GM19463 (cell line): ENCODE measurements around the gene TARS3.

Experiments used
- ATAC-seq: cut with Tn5 transposase; IDR thresholded peaks from one replicate; pipeline ENCODE4 v1.9.1; 2021; ENCODE audit warnings: mild to moderate bottlenecking, moderate library complexity; ENCODE audit not compliant: unreplicated experiment

The TARS3 gene

DNA sequence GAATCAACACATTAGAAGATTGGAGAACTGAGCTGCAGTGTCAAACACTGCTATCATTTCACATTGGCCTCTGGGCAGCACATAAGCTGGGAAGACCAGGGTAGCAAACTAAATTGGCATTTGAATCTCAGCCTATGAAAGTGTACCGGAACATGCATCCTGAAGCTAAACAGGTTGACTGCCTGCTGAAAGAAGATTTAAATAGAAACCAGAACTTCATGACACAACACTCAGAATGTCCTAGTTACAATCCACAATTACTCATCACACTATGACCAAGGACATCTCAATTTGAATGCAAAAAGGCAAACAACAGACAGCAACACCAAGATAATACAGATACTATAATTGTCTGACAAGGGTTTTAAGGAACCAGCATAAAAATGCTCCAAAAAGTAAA lies 98.3 kb downstream of the TARS3 start:
- no peak for ATAC-seq

DNA sequence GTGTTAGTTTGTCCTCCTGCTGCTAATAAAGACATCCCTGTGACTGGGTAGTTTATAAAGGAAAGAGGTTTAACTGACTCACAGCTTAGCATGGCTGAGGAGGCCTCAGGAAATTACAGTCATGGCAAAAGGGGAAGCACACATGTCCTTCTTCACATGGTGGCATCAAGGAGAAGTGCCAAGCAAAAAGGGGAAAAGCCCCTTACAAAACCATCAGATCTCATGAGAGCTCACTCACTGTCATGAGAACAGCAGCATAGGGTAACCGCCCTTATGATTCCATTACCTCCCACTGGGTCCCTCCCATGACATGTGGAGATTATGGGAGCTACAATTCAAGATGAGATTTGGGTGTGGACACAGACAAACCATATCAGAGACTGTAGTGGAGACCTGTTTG lies 99.1 kb downstream of the TARS3 start:
- no peak for ATAC-seq

DNA sequence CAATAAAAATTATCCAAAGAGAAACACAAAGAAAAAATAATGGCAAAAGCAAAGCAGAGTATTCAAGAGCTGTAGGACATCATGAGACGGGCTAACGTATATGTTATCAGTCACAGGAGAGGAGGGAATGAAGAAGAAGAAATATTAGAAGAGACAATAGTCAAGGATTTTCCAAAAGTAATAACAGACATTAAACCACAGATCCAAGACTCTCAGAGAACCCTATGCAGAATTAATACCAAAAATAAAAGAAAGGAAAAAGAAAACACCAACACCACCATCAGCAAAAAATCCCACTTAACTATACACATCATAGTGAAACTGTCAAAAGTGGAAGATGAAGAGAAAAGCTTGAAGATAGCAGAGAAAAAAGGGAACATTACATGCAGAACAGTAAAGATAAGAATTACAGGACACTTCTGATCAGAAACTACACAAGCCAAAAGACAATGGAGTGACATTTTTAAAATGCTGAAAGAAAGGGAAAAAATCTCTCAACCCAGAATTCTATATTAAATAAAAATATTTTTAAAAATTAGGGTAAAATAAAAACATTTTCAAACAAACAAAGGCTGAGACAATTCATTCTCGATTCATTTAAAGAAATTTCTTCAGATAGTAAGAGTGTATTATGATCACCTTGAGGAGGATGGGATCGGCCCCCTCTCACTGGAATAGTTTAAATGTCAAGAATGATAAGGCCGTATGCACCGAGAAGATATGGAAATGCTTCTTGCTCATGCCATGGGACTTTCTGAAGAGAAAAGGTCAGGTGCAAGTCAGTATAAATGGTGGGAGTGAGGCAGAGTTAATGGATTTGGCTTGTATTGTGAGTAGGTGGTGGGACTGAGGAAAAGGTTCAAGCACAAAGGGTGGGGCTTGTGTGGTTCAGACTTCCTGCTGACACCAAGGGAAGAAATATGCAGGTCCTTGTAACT lies 100.6 kb downstream of the TARS3 start:
- ATAC-seq = no peak

DNA sequence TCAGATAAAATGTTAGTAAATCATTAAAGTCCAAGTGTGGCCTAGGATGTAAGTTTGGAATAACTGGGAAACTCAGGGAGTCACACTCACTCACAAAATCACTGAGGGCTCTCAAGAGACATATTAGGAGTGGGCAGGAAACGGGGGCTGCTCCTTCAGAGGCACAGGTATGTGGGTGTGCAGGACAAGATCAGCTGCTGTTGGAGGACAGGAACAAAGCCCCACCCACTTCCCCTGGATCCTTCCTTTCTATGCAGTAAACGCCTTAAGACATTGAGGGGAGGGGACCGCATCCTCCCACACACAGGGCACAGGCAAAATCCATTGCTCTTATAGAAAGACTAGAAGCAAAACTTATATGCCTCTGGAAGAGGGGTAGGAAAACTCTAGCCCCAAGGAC lies 102.3 kb downstream of the TARS3 start:
- no peak for ATAC-seq

DNA sequence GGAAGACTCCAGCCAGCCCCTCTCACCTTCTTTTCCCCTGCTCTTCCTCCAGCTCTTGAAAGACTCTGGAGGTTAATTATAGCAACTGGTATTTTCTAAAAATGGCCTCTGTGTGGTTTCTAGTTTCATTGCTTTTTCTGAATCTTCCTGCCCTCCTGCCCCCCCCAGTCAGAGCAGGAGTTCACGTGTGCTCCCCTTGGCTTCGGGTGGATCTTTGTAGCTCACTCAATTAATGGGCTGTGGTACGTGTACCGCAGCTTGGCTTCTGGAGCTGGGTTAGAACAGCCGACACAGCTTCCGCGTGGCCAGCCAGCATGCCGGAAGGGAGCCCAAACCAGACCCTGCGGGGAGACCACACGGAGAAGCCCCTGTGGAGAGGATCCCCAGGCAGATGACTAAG lies 103.6 kb downstream of the TARS3 start:
- no peak for ATAC-seq

DNA sequence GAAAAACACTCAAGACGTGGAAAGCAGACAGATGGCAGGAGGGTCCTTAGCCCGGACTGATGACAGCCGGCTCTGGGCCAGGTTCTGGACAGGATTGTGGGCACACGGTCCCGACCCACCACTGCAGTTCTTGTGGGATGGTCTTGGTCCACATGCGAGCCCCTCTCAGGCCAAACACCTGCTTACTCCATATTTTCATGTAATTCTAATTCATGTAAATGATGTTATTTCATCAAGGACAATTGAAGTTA lies 104.7 kb downstream of the TARS3 start:
- no peak for ATAC-seq

DNA sequence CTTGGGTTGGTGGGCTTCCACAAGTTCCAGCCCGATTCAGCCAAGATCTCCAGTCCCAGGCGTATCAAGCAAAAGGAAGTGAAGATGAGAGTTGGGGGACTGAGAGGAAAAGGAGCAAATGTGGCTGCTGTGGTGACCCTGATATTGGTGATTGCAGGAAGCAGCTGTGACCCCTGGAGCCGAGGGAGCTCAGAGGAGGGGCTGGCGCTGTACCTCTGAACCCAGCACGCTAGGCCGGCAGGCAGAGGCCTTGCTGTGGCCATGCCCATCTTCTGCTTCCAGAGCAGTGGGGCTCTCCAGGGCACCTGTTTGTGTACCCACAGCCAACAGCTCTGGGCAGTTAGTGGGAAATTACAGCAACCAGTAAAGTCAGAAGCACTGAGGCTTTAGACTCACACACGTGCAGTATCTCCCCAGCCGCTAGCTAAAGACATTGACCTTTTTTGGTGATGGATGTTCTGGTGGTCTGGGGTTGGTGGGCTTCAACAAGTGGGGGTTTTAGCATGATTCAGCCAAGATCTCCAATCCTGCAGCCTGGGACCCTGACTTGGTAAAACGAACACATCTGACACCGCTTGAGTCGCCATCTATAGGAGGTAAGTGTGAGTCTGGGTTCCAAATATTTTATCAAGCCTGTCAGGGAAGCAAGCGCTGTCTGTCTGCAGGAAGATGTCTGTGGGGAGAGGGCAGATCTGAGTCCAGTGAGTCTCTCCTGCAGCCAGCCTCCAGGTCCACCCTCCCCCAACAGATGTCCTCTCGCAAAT lies 105.2 kb downstream of the TARS3 start:
- ATAC-seq = no peak

DNA sequence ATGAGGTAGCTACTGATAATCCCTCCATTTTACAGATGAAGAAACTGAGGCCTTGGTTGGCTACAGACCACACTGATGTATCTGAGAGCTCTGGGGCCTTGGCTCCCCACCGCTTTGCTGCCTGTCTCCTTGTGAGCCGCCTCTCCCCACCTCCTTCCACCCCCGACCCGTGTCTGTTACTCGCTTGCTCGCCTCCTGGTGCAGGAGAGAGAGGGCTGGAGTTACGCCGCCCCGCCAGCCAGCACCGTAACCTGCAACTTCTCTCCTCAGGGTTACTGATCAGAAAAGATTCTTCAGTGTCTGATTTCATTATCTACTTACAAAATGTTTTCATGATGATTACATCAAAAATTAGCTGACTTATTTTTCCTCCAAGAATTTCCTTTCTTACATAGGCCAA lies 106.2 kb downstream of the TARS3 start:
- no peak for ATAC-seq

DNA sequence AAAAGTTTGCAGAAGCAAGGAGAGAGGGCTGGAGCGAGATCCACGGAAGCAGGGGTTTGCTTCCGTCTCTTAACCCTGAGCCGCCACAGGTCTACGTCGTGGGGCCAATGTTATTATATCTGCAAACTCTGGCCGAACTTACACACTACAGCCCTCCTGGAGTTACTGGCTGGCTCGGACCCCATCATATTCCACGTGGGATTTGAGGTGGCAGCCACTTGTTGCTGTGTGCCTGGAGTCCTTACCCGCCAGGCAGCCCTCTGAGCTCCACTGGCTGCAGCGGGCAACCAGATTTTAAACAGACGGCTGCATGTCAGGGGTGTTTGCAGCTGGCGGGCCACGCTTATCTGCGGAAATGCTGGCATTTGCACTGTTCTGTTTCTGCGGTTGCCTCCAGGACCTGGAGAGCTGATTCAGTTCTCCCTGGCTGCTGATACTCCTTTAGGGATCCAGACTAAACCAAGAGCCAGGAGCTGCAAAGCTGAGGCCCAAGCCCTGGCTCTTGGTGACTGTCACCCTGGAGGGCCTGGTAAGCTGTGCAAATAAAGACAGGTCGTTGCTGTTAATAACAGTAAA lies 106.8 kb downstream of the TARS3 start:
- no peak for ATAC-seq

DNA sequence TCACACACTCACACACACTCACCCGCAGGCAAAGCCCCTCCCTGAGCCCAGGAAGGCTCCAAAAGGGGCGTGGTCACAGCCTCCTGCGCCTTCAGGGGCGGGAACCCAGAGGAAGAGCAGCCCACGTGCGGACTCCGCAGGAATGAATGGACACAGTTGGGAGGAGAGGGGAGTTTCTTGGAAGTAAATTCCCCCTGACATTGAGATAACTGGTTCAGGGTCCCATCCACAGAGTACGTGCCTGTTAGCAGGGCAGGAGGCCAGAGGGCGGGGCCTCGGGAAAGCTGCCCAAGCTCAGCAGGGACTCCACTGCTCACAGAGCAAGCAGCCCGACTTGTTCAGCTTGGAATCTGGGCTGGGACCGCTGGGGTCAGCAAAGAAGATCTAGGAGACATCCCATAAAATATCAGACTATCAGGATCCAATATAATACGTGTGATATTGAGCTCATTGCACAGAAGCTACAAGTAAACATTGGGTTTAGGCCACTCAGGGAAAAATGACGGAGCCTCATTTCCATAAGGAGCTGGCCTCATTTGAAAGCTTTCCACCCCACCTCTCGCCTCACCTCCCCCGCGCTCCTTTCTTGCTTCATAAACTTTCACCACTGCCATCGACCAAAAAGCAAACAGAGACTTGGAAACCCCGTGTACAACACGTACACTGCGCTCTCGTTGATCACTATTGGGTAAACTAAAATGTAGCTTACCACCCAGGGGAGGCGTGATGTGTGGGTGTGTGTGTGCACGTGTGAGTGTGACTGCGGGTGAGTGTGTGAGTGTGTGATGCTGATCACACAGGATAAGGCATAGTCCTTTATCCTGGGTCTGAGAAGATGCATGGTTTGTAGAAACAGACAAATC lies 108.1 kb downstream of the TARS3 start:
- ATAC-seq = no peak

DNA sequence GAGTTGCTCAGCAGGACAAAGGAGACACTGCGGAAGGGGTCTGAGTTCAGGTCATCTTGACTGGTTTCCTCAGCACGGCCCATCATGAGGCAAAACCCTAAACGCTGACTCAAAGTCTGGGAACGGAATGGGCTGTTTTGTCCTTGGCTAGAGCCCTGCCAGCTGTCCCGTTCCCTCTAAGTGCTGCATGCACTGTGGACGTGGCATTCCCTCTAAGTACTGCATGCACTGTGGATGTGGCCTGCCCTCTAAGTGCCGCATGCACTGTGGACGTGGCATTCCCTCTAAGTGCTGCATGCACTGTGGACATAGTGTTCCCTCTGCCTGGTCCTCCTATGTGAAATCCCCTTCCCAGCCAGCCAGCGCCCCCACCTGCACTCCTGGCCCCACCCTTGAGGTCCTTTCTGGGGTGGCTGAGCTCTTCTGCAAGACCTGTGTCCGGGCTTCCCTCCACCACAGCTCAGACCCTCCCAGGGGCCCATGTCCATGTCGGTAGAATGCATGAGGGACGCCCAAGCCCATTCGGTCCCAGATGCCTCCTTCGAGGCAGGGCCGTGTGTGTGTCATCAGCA lies 108.8 kb downstream of the TARS3 start:
- no peak for ATAC-seq

DNA sequence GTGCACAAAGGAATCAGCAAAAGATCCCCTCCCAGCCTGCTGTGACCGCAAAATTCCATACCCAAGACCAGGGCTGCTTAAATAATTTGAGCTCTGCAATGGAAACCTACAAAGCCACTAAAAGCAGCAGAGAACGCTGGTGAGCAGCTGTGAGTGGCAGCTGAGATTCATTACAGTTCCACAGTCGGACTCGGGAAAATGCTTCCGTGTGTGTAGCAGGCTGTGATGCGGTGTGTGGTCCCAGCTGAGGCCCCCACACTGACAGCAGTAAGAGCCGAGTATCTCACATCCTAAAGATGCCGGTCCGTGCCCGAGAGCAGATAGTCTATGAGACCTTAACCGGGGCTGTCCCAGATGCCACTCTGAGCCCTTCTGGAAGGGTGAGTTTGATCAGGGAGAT lies 109.5 kb downstream of the TARS3 start:
- ATAC-seq = no peak

DNA sequence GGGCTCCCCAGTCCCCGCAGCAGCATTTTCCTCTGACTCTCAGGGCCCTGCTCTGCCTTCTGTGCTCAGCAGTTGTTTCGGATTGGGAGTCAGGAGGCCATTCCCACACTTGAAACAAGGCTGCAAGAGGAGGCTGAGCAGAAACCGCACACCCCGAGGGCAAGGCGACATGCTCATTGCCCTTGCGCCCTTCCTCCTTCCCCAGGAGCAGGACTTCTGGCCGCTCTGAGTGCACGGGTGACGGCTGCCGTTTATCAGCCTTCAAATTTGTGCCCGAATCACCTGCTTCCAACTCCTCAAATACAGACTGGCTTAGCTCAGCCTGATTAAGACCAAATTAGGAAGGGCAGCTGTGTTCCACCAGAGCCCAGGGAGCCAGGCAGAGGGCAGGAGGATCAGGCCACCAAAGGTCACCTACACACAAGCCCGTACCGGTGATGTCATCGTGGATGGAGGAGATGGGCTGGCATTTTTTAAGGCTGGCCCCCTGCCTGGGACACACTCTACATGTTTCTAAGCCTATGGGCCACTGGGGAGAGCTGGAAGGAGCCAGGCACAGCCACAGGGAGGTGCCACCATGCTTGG lies 110.2 kb downstream of the TARS3 start:
- ATAC-seq = no peak

DNA sequence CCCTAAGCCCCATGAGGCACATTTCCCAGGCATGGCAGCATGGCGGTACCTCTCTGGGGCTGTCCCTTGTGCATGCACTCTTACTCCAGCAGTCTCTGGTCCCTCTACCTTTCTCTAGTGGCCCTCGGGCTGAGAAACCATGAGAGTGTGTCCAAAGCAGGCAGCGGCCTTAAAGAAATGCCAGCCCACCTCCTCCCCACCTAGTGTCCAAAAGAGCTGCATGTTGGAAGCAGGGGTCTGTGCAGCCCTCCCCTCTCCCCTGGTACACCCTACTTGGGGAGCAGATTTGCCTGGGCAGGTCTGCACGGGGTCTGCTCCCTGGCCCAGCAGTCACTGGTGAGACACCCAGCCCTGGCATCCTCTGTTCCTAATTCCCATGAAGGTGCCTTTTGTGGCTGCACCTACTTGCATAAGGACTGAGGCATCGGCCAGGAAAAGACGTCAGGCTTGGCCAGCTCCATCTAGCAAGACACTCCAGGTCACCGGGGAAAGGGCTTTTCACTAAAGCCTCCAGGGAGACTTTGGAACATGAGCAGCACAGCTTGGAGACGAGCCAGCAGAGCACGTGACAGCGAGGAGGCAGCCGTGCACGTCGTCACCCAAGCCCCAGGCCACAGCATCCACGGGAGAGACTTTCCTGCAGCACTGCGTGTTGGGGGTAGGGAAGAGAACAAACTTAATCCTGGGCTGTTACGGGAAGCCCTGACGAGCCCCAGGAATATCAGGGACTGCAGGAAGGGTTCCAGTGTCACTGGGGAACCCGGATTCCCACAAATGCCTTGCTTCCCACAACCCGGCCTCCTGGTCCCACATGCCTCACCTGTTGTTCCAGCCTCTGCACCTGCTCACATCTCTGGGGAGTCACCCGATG lies 110.9 kb downstream of the TARS3 start:
- ATAC-seq = no peak

DNA sequence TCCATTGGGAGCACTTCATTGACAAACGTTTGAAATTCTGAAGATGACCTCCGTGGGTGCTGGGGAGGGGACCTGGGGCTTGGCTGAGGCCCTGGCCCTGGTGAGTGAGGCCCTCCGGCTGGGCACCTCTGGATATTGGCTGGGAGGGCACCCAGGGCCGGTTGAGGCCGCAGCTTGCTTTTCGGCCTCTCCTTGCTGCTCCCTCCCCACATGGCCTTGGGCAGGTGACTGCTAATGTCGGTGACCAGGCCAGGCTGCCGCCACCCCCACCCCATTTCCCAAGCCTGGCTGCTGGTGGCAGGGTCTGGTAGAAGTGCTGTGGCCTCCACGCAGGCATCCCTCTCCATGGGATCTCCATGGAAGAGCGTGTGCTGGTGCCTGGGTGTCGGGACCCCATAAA lies 111.6 kb downstream of the TARS3 start:
- no peak for ATAC-seq

DNA sequence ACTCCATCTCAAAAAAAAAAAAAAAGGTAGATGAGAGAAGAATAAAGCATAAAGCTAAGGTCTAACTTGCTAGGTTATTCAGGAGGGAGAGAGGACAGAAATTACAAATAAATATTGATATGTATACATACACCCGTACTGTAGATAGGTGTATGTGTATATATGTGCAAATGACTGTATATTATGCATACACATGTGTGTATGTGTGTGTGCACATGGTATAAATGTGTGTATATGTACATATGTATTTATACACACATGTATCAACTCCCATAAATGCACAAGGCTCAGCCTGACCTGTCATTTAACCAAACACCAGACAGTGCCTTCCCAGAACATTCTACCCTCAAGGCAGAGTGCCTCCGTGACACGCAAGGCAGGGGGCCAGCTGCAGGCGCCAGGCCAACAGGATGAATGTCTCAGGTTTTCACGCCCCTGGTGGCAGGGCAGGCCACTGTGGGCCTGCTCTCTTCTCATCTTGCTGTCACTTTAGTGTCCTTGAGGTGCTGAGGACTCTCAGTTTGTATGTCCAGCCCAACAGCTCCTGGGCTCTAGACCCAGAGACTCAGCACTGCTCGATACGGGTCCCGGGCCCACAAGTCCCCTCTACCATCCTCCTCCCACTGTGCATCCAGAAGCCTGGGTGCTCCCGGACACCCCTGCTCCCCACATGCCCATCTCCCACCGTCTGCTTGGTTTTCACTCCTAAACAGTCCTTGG lies 112.5 kb downstream of the TARS3 start:
- ATAC-seq = no peak

DNA sequence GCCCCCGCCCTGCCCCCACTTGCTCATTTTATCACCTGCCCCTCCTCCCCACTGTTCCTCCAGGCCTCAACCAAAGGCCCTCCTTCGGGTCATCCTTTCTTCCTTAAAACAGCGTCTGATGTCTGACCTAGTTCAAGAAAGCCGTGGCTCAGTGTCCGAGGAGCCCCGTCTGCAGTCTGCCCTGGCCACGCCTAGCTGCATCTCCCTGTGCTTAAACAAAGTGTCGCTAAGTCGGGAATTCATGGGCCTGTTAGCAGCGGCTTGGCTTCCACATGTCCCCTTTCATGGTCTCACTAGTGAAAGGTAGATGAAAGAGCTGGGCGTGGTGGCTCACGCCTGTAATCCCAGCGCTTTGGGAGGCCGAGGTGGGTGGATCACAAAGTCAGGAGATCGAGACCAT lies 113.3 kb downstream of the TARS3 start:
- no peak for ATAC-seq

DNA sequence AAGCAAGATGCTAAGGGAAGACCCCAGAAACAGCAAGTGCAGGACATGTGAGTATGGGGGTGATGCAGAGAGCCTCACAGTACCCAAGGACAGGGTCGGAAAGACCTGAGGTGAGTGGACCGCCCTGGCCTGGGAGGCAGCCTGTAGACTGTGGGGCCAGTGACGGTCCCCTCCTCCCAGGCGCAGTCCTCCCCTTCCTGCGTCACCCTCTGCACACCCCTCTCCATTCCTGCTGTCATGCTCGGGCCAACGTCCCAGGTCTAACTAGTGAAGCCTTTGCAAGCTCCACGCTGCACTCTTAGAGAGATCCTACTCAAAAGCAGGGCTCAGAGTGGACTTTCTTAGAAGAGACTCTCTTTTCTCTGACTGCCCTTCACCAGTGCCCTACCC lies 113.7 kb downstream of the TARS3 start:
- ATAC-seq = no peak
